Liver (tissue), 9 donors: ENCODE data around the gene ACCS. TPM values are rescaled to one million over a fixed set of nuclear protein-coding genes. Genes with fewer than 3 reads are reported as not detected.

ENCODE experiments used
- DNase-seq: peaks from one replicate; pipeline ENCODE4 v3.0.0-alpha.2; 2017; ENCODE audit warnings: low spot score
- H3K27ac ChIP-seq, 2 donors: one replicate each; pipeline ENCODE4 v1.7.0; 2013; ENCODE audit warnings: inconsistent platforms in 2 of 2, low read length in 2 of 2, control low read depth in 1 of 2, low read depth in 1 of 2, mild to moderate bottlenecking in 1 of 2
- H3K27me3 ChIP-seq, 4 donors: one replicate each; pipeline versions ENCODE4 v1.6.1 to v1.7.0; 2013; ENCODE audit warnings: low read length in 3 of 4, inconsistent platforms in 1 of 4, mild to moderate bottlenecking in 1 of 4, moderate library complexity in 1 of 4; ENCODE audit not compliant: control insufficient read depth in 4 of 4, insufficient read depth in 4 of 4
- H3K36me3 ChIP-seq, 4 donors: one replicate each; pipeline versions ENCODE4 v1.6.1 to v1.7.0; 2013; ENCODE audit warnings: low read length in 3 of 4, mild to moderate bottlenecking in 3 of 4, low read depth in 1 of 4, moderate library complexity in 1 of 4; ENCODE audit not compliant: control insufficient read depth in 4 of 4, insufficient read depth in 3 of 4
- H3K4me1 ChIP-seq, 4 donors: one replicate each; pipeline versions ENCODE4 v1.6.1 to v1.7.0; 2013; ENCODE audit warnings: low read length in 3 of 4, mild to moderate bottlenecking in 3 of 4, moderate library complexity in 1 of 4; ENCODE audit not compliant: control insufficient read depth in 4 of 4, insufficient read depth in 4 of 4
- H3K4me3 ChIP-seq, 3 donors: one replicate each; pipeline versions ENCODE4 v1.6.1 to v1.7.0; 2013; ENCODE audit warnings: low read length in 3 of 3, control low read depth in 1 of 3, low read depth in 1 of 3, mild to moderate bottlenecking in 1 of 3
- H3K9ac ChIP-seq, 2 donors: one replicate each; pipeline ENCODE4 v1.7.0; 2013; ENCODE audit warnings: low read length in 2 of 2, mild to moderate bottlenecking in 2 of 2, moderate library complexity in 2 of 2, control low read depth in 1 of 2, low read depth in 1 of 2
- H3K9me3 ChIP-seq, 4 donors: one replicate each; pipeline versions ENCODE4 v1.6.1 to v1.7.0; 2013; ENCODE audit warnings: low read length in 3 of 4; ENCODE audit not compliant: control insufficient read depth in 4 of 4
- ATF3 ChIP-seq: IDR thresholded peaks from 2 replicates; pipeline ENCODE4 v1.6.1; 2016; ENCODE audit warnings: antibody characterized with exemption
- EGR1 ChIP-seq, 2 donors: IDR thresholded peaks; 2 replicates each; pipeline ENCODE4 v1.6.1; 2016 to 2018; ENCODE audit warnings: antibody characterized with exemption in 2 of 2, low read depth in 2 of 2
- FOXA1 ChIP-seq: IDR thresholded peaks from 2 replicates; pipeline ENCODE4 v1.6.1; 2016; ENCODE audit warnings: antibody characterized with exemption
- FOXA2 ChIP-seq: IDR thresholded peaks from 2 replicates; pipeline ENCODE4 v1.6.1; 2016; ENCODE audit warnings: antibody characterized with exemption
- GABPA ChIP-seq, 2 donors: IDR thresholded peaks in 1 of 2; conservative IDR thresholded peaks in 1 of 2; 2 replicates each; pipeline ENCODE4 v1.6.1; 2016; ENCODE audit warnings: antibody characterized with exemption in 2 of 2, mild to moderate bottlenecking in 1 of 2, moderate library complexity in 1 of 2
- HNF4G ChIP-seq: IDR thresholded peaks from 2 replicates; pipeline ENCODE4 v1.6.1; 2016; ENCODE audit warnings: antibody characterized with exemption
- JUND ChIP-seq, 2 donors: IDR thresholded peaks; 2 replicates each; pipeline ENCODE4 v1.6.1; 2016; ENCODE audit warnings: antibody characterized with exemption in 2 of 2
- NR2F2 ChIP-seq: IDR thresholded peaks from 2 replicates; pipeline ENCODE4 v1.6.1; 2016; ENCODE audit warnings: antibody characterized with exemption
- RXRA ChIP-seq, 2 donors: IDR thresholded peaks; 2 replicates each; pipeline ENCODE4 v1.6.1; 2017 to 2018; ENCODE audit warnings: antibody characterized with exemption in 2 of 2, mild to moderate bottlenecking in 1 of 2
- SP1 ChIP-seq: IDR thresholded peaks from 2 replicates; pipeline ENCODE4 v1.6.1; 2018; ENCODE audit warnings: antibody characterized with exemption, mild to moderate bottlenecking
- TAF1 ChIP-seq: conservative IDR thresholded peaks from 2 replicates; pipeline ENCODE4 v1.6.1; 2016; ENCODE audit warnings: antibody characterized with exemption, mild to moderate bottlenecking
- WGBS: extraction: QIAGEN DNeasy Blood & Tissue Kit; methylation state at CpG from one replicate; pipeline ENCODE4 v1.1.7; 2013; 5-methylcytosine and 5-hydroxymethylcytosine counted together
- polyA plus RNA-seq, 2 donors: library from polyadenylated mRNA; stranded (reverse) in 1 of 2; unstranded in 1 of 2; fragments of 200-250 nt in 1 of 2; fragments of >200 nt in 1 of 2; fragmentation: Nextera tagmentation in 1 of 2; extraction: Ambion mirVana in 1 of 2; gene quantifications; one replicate each; pipeline versions ENCODE4 v1.2.1 to v1.2.3, GENCODE V29; 2013 to 2015
- total RNA-seq, 2 donors: library from RNA; depleted of rRNA; stranded (reverse); fragments of >200 nt; gene quantifications; one replicate each; pipeline ENCODE4 v1.2.3, GENCODE V29; 2014
- TF ChIP-seq, protein P1 (sequence below): fragments of 150-350 bp; IDR thresholded peaks from 2 replicates; pipeline ENCODE4 v1.5.1; 2017; ENCODE audit warnings: improper control_type of control experiment, low read depth, low read length; ENCODE audit not compliant: missing input control
- TF ChIP-seq, protein P2 (sequence below): IDR thresholded peaks from 2 replicates; pipeline ENCODE4 v1.6.1; 2016; ENCODE audit warnings: antibody characterized with exemption
- TF ChIP-seq, protein P3 (sequence below): IDR thresholded peaks from 2 replicates; pipeline ENCODE4 v1.6.1; 2016; ENCODE audit warnings: antibody characterized with exemption, mild to moderate bottlenecking
- TF ChIP-seq, protein P4 (sequence below): IDR thresholded peaks from 2 replicates; pipeline ENCODE4 v1.6.1; 2016; ENCODE audit warnings: antibody characterized with exemption
- donor health status: healthy.
- donor health status: healthy.
- donor health status: healthy.
- donor health status: healthy.
- donor health status: healthy.

ACCS gene
- total and polyA plus RNA-seq, 4 donors = 8.7 to 17.5 (median 10.9) TPM

DNA sequence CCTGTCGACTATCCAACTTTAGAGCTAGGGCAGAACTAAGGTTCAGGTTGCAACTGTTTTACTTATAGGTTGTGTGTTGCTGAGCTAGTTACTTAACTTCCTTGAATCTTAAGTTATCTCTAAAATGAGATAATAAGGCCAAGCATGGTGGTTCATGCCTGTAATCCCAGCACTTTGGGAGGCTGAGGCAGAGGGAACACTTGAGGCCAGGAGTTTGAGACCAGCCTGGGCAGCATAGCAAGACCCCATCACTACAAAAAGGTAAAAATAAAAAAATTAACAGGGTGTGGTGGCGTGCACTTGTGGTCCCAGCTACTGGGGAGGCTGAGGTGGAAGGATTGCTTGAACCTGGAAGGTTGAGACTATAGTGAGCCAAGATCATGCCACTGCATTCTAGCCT, 2.1 kb downstream of the ACCS start:
- H3K9me3 ChIP-seq = no peaks in the 10 kb centered on the region
- TF ChIP-seq GABPA (IDR thresholded peaks at IDR 0.05 in 1 of 2, conservative IDR thresholded peaks at IDR 0.05 in 1 of 2) = no peak
- TF ChIP-seq HNF4G = no peak
- H3K27me3 ChIP-seq = no peaks in the 10 kb centered on the region
- no peak overlapping the region for H3K27ac ChIP-seq
- peaks cover 0 to 13% (median 0%) of the 10 kb centered on the region in 4 donors for H3K4me1 ChIP-seq
- peaks cover 0 to 6% (median 4%) of the 10 kb centered on the region in 4 donors for H3K36me3 ChIP-seq
- no peak overlapping the region for H3K4me3 ChIP-seq
- DNase-seq = no peak
- WGBS = over 99% methylated on average over 2 of the region's 2 CpGs
- no peak overlapping the region for H3K9ac ChIP-seq

- DNase-seq = no peak
- no peak for TF ChIP-seq SP1
- TF ChIP-seq NR2F2 = no peak
- no peak overlapping the region for H3K9ac ChIP-seq
- H3K27ac ChIP-seq = no peak overlapping the region
- H3K36me3 ChIP-seq = peaks cover 0 to 15% (median 6%) of the 10 kb centered on the region in 4 donors
- no peaks in the 10 kb centered on the region for H3K9me3 ChIP-seq
- H3K4me3 ChIP-seq = no peak overlapping the region
- WGBS = 90% methylated on average over 3 of the region's 3 CpGs
- H3K4me1 ChIP-seq = peaks cover 0 to 10% (median 0%) of the 10 kb centered on the region in 4 donors
- no peaks in the 10 kb centered on the region for H3K27me3 ChIP-seq
These were observed 5.1 kb downstream of the ACCS start for GRCh38 chr11:44071157-44071556.

DNA sequence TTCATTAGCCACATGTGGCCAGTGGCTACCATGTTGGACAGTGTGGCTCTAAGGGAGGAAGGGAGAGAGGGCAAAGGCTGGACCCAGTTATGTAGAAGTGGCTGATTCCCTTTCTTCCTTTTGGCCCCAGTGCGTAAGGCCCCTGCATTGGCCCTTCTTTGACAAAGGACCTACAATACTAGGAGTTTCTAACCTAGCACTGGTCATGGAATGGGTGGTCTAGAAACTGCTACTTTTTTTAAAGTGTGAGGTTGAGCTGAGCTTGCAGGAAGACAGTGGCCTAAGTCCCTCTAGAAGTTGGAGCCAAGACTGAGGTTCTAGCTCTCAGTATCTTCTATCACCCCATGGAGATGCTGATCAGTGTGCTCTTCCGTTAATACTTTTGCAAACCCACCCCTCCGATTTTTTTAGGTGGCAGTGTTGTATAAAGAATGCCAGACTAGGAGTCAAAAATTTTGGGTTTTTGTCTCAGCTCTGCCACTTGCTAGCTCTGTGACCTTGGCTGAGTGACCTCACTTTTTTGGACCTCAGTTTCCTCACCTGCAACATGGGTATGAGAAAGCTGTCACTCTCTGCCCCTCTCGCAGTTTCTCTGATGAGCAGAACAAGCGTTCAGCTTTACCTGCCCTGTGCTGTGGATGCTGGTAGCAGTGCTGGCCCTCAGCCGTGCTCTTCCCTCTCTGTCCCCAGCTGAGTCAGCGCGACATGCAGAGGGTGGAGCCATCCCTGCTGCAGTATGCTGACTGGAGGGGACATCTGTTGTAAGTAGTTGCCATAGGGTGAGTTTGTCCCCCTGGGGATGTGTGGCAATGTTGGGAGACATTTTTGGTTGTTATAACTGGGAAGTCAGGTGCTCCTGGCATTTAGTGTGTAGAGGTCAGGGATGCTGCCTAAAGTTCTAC, 6.9 kb downstream of the ACCS start:
- peaks cover 0 to 18% (median 7%) of the 10 kb centered on the region in 4 donors for H3K36me3 ChIP-seq
- no peaks in the 10 kb centered on the region for H3K4me1 ChIP-seq
- no peaks in the 10 kb centered on the region for H3K27me3 ChIP-seq
- 95% methylated on average over 8 of the region's 8 CpGs for WGBS
- no peak overlapping the region for H3K27ac ChIP-seq
- no peaks in the 10 kb centered on the region for H3K9me3 ChIP-seq
- DNase-seq = no peak
- H3K9ac ChIP-seq = no peak overlapping the region
- TF ChIP-seq EGR1 (IDR thresholded peaks at IDR 0.05; ENCODE audit: low read depth in 2 of 2) (no peak), SP1 (no peak), FOXA1 (no peak), NR2F2 (no peak), ATF3 (no peak), HNF4G (no peak), RXRA (IDR thresholded peaks at IDR 0.05) (no peak), TAF1 (no peak), FOXA2 (no peak), GABPA (IDR thresholded peaks at IDR 0.05 in 1 of 2, conservative IDR thresholded peaks at IDR 0.05 in 1 of 2) (no peak), JUND (IDR thresholded peaks at IDR 0.05) (no peak)
- TF ChIP-seq, protein P1, sequence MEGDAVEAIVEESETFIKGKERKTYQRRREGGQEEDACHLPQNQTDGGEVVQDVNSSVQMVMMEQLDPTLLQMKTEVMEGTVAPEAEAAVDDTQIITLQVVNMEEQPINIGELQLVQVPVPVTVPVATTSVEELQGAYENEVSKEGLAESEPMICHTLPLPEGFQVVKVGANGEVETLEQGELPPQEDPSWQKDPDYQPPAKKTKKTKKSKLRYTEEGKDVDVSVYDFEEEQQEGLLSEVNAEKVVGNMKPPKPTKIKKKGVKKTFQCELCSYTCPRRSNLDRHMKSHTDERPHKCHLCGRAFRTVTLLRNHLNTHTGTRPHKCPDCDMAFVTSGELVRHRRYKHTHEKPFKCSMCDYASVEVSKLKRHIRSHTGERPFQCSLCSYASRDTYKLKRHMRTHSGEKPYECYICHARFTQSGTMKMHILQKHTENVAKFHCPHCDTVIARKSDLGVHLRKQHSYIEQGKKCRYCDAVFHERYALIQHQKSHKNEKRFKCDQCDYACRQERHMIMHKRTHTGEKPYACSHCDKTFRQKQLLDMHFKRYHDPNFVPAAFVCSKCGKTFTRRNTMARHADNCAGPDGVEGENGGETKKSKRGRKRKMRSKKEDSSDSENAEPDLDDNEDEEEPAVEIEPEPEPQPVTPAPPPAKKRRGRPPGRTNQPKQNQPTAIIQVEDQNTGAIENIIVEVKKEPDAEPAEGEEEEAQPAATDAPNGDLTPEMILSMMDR = no peak
- TF ChIP-seq, protein P2, sequence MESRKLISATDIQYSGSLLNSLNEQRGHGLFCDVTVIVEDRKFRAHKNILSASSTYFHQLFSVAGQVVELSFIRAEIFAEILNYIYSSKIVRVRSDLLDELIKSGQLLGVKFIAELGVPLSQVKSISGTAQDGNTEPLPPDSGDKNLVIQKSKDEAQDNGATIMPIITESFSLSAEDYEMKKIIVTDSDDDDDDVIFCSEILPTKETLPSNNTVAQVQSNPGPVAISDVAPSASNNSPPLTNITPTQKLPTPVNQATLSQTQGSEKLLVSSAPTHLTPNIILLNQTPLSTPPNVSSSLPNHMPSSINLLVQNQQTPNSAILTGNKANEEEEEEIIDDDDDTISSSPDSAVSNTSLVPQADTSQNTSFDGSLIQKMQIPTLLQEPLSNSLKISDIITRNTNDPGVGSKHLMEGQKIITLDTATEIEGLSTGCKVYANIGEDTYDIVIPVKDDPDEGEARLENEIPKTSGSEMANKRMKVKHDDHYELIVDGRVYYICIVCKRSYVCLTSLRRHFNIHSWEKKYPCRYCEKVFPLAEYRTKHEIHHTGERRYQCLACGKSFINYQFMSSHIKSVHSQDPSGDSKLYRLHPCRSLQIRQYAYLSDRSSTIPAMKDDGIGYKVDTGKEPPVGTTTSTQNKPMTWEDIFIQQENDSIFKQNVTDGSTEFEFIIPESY = no peak
- TF ChIP-seq, protein P3, sequence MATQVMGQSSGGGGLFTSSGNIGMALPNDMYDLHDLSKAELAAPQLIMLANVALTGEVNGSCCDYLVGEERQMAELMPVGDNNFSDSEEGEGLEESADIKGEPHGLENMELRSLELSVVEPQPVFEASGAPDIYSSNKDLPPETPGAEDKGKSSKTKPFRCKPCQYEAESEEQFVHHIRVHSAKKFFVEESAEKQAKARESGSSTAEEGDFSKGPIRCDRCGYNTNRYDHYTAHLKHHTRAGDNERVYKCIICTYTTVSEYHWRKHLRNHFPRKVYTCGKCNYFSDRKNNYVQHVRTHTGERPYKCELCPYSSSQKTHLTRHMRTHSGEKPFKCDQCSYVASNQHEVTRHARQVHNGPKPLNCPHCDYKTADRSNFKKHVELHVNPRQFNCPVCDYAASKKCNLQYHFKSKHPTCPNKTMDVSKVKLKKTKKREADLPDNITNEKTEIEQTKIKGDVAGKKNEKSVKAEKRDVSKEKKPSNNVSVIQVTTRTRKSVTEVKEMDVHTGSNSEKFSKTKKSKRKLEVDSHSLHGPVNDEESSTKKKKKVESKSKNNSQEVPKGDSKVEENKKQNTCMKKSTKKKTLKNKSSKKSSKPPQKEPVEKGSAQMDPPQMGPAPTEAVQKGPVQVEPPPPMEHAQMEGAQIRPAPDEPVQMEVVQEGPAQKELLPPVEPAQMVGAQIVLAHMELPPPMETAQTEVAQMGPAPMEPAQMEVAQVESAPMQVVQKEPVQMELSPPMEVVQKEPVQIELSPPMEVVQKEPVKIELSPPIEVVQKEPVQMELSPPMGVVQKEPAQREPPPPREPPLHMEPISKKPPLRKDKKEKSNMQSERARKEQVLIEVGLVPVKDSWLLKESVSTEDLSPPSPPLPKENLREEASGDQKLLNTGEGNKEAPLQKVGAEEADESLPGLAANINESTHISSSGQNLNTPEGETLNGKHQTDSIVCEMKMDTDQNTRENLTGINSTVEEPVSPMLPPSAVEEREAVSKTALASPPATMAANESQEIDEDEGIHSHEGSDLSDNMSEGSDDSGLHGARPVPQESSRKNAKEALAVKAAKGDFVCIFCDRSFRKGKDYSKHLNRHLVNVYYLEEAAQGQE = no peak
- TF ChIP-seq, protein P4, sequence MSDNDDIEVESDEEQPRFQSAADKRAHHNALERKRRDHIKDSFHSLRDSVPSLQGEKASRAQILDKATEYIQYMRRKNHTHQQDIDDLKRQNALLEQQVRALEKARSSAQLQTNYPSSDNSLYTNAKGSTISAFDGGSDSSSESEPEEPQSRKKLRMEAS = no peak
- no peak overlapping the region for H3K4me3 ChIP-seq
